ENCODE measurements around the gene MCM8. TPM values are rescaled to one million over a fixed set of nuclear protein-coding genes. Genes with fewer than 3 reads are reported as not detected.

MCM8 gene
- total and polyA plus RNA-seq, 4 donors, result 0.49 to 11.0 (median 1.5) TPM

DNA sequence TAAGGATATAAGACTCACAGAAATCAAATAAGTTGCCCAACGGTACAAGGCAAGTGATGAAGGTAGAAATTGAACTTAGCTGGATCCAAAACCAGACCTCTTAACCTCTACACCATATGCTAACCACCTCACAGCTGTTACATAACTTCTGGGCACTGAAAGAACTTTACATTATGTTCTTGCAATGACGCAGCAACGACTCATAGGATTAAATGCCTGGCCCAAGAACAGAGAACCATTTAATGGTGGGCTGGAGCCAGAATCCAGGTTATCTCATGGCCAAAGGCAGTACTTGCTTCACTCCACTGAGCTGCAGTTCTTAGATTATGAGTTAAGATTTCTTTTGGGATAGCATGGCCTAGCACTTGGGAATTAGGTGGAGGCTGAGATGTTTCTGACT is 4.5 kb upstream of the MCM8 start:
- no peak for TF ChIP-seq YY1 (IDR thresholded peaks at IDR 0.05)
- TF ChIP-seq RAD21 (IDR thresholded peaks at IDR 0.05), result no peak
- TF ChIP-seq, protein P1, sequence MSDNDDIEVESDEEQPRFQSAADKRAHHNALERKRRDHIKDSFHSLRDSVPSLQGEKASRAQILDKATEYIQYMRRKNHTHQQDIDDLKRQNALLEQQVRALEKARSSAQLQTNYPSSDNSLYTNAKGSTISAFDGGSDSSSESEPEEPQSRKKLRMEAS (IDR thresholded peaks at IDR 0.05), result no peak
- TF ChIP-seq FOXA1 (IDR thresholded peaks at IDR 0.05), result no peak
- TF ChIP-seq NR2F2 (IDR thresholded peaks at IDR 0.05), result no peak
- TF ChIP-seq GABPA (IDR thresholded peaks at IDR 0.05 in 1 of 2, conservative IDR thresholded peaks at IDR 0.05 in 1 of 2), result no peak
- TF ChIP-seq TAF1 (conservative IDR thresholded peaks at IDR 0.05), result no peak
- TF ChIP-seq ZBTB33 (IDR thresholded peaks at IDR 0.05), result no peak
- TF ChIP-seq JUND (IDR thresholded peaks at IDR 0.05), result no peak
- no peak for TF ChIP-seq HNF4A (conservative IDR thresholded peaks at IDR 0.05)
- no peak for TF ChIP-seq RXRA (IDR thresholded peaks at IDR 0.05)
- TF ChIP-seq, protein P2, sequence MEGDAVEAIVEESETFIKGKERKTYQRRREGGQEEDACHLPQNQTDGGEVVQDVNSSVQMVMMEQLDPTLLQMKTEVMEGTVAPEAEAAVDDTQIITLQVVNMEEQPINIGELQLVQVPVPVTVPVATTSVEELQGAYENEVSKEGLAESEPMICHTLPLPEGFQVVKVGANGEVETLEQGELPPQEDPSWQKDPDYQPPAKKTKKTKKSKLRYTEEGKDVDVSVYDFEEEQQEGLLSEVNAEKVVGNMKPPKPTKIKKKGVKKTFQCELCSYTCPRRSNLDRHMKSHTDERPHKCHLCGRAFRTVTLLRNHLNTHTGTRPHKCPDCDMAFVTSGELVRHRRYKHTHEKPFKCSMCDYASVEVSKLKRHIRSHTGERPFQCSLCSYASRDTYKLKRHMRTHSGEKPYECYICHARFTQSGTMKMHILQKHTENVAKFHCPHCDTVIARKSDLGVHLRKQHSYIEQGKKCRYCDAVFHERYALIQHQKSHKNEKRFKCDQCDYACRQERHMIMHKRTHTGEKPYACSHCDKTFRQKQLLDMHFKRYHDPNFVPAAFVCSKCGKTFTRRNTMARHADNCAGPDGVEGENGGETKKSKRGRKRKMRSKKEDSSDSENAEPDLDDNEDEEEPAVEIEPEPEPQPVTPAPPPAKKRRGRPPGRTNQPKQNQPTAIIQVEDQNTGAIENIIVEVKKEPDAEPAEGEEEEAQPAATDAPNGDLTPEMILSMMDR (IDR thresholded peaks at IDR 0.05; ENCODE audit: low read depth, low read length, missing input control), result no peak
- no peak for TF ChIP-seq EGR1 (IDR thresholded peaks at IDR 0.05; ENCODE audit: low read depth in 2 of 2)
- TF ChIP-seq ATF3 (IDR thresholded peaks at IDR 0.05), result no peak
- Histone ChIP-seq H3K27ac (ENCODE audit: low read depth in 1 of 2, low read length in 2 of 2) (no peak overlapping the region), H3K9me3 (ENCODE audit: control insufficient read depth in 4 of 4, low read length in 3 of 4) (no peaks in the 10 kb centered on the region), H3K36me3 (ENCODE audit: control insufficient read depth in 4 of 4, insufficient read depth in 3 of 4, low read depth in 1 of 4, low read length in 3 of 4) (peaks cover 14 to 41% (median 36%) of the 10 kb centered on the region in 4 donors), H3K4me3 (ENCODE audit: low read depth in 1 of 3, low read length in 3 of 3) (no peak overlapping the region), H3K9ac (ENCODE audit: low read depth in 1 of 2, low read length in 2 of 2) (no peak overlapping the region), H3K4me1 (ENCODE audit: control insufficient read depth in 4 of 4, insufficient read depth in 4 of 4, low read length in 3 of 4) (peaks cover 5 to 12% (median 8%) of the 10 kb centered on the region in 4 donors), H3K27me3 (ENCODE audit: control insufficient read depth in 4 of 4, insufficient read depth in 4 of 4, low read length in 3 of 4) (no peaks in the 10 kb centered on the region)
- no peak for DNase-seq (ENCODE audit: low spot score)
- 92% methylated on average over 3 of the region's 3 CpGs for WGBS

GRCh38 chr20:5947276-5947675 is 3.2 kb upstream of the MCM8 start:
- no peak overlapping the region for H3K4me3 ChIP-seq (ENCODE audit: low read depth in 1 of 3, low read length in 3 of 3)
- TF ChIP-seq GABPA (IDR thresholded peaks at IDR 0.05 in 1 of 2, conservative IDR thresholded peaks at IDR 0.05 in 1 of 2) (no peak), EGR1 (IDR thresholded peaks at IDR 0.05; ENCODE audit: low read depth in 2 of 2) (no peak), ZBTB33 (IDR thresholded peaks at IDR 0.05) (no peak), FOXA2 (IDR thresholded peaks at IDR 0.05) (no peak), SP1 (IDR thresholded peaks at IDR 0.05) (no peak), RXRA (IDR thresholded peaks at IDR 0.05) (no peak), NR2F2 (IDR thresholded peaks at IDR 0.05) (no peak), ATF3 (IDR thresholded peaks at IDR 0.05) (no peak), HNF4A (conservative IDR thresholded peaks at IDR 0.05) (no peak), HNF4G (IDR thresholded peaks at IDR 0.05) (no peak), JUND (IDR thresholded peaks at IDR 0.05) (no peak)
- TF ChIP-seq, protein P3, sequence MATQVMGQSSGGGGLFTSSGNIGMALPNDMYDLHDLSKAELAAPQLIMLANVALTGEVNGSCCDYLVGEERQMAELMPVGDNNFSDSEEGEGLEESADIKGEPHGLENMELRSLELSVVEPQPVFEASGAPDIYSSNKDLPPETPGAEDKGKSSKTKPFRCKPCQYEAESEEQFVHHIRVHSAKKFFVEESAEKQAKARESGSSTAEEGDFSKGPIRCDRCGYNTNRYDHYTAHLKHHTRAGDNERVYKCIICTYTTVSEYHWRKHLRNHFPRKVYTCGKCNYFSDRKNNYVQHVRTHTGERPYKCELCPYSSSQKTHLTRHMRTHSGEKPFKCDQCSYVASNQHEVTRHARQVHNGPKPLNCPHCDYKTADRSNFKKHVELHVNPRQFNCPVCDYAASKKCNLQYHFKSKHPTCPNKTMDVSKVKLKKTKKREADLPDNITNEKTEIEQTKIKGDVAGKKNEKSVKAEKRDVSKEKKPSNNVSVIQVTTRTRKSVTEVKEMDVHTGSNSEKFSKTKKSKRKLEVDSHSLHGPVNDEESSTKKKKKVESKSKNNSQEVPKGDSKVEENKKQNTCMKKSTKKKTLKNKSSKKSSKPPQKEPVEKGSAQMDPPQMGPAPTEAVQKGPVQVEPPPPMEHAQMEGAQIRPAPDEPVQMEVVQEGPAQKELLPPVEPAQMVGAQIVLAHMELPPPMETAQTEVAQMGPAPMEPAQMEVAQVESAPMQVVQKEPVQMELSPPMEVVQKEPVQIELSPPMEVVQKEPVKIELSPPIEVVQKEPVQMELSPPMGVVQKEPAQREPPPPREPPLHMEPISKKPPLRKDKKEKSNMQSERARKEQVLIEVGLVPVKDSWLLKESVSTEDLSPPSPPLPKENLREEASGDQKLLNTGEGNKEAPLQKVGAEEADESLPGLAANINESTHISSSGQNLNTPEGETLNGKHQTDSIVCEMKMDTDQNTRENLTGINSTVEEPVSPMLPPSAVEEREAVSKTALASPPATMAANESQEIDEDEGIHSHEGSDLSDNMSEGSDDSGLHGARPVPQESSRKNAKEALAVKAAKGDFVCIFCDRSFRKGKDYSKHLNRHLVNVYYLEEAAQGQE (IDR thresholded peaks at IDR 0.05), result no peak
- TF ChIP-seq, protein P1 (IDR thresholded peaks at IDR 0.05), result no peak
- TF ChIP-seq, protein P2 (IDR thresholded peaks at IDR 0.05; ENCODE audit: low read depth, low read length, missing input control), result no peak
- H3K27me3 ChIP-seq (ENCODE audit: control insufficient read depth in 4 of 4, insufficient read depth in 4 of 4, low read length in 3 of 4), result no peaks in the 10 kb centered on the region
- no peaks in the 10 kb centered on the region for H3K9me3 ChIP-seq (ENCODE audit: control insufficient read depth in 4 of 4, low read length in 3 of 4)
- H3K27ac ChIP-seq (ENCODE audit: low read depth in 1 of 2, low read length in 2 of 2), result no peak overlapping the region
- H3K4me1 ChIP-seq (ENCODE audit: control insufficient read depth in 4 of 4, insufficient read depth in 4 of 4, low read length in 3 of 4), result peaks cover 7 to 19% (median 17%) of the 10 kb centered on the region in 4 donors
- H3K9ac ChIP-seq (ENCODE audit: low read depth in 1 of 2, low read length in 2 of 2), result no peak overlapping the region
- DNase-seq (ENCODE audit: low spot score), result no peak
- 82% methylated on average over 6 of the region's 6 CpGs for WGBS
- peaks cover 11 to 31% (median 23%) of the 10 kb centered on the region in 4 donors for H3K36me3 ChIP-seq (ENCODE audit: control insufficient read depth in 4 of 4, insufficient read depth in 3 of 4, low read depth in 1 of 4, low read length in 3 of 4)

Measured in liver (tissue), 9 donors.